ENCODE results near the gene LTB4R.
A peak's percentile ranks its signal among the peaks of the same experiment; 100 is the strongest.

Gene LTB4R

DNA sequence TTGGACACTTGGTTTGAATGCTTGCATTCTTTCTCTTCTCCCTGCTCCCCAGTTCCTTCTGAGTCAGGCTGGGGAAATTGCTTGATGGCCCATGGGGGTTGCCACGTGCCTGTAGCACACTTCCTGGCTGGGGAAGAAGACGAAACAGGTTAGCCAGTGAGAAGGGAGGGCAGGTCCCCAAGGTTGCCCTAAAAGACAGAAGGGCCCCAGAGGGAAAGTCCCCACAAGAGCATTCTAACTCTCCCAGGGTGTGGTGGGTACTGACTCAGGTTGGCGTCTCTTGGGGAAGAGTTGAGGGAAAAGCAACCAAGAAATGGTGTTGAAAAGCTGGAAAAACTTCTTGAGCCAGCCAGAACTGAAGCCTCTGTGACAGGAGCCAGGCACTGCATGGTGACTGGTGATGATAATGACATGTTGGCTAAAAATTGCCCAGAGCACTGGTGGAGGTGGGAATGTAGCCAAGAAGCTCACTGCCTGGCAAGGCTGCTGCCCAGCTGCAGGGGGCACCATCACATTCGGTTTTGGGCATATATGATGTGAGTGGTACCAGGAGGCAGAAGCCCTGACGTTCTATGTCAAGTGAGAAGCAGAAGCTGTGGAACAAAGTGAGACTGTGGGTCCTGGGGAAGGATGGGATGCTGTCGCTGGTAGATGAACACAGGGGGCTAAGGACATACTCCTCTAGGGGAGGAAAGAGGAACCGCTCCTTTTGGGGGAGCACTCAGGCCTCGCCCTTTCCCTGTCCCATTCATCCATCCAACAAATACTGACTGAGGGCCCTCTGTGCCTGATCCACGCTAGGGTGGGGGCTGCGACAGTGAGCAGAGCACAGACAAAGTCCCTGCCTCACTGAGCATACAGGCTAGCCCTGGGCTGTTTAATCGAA is 31.8 kb upstream of the LTB4R start:
- no peak for DNase-seq

DNA sequence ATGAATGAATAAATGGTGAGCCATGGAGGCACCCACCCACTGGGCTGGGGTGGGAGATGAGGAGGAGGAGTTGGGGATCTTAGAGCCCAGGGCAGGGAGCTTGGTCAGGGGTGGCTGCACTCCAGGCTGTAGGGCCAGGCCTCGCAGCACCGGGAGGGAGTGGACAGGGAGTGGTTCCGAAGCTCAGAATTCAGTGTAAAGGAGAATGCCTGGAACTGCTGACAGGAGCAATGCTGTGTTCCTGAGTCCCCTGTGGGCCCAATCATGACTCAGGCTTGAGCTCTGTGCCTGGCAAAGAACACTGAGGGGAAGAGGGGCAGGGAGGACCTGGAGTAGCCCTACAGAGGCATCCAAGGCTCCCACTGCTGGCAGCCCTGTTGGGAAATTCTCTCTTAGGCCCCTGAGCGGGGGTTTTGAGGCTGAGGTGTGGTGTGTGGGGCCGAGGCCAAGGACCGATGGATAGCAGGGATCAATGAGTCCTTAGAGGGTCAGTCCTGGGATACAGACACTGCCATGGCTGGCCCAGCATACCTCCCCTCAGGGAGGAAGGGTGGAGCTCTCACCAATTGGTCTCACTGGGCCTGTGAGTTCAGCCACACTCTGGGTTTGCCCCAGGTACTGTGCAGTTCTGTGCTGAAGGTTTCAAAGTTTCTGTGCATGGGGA is 30.4 kb upstream of the LTB4R start:
- DNase-seq = no peak

DNA sequence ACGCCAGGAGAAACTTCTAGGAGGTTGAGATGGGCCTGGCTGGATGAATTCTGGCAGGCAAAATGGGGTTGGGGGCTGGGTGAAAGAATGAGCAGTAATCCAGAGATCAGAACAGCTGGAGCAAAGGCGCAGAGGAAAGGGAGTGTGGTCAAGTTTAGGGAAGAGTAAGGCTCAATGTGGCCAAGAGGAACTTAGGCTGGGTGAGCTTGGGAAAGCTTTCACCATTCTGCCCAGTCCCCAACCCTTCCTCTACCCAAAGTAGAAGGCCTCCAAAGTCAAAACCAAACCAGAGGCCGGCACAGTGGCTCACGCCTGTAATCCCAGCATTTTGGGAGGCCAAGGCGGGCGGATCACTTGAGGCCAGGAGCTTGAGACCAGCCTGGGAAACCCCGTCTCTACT is 29.7 kb upstream of the LTB4R start:
- DNase-seq = no peak

DNA sequence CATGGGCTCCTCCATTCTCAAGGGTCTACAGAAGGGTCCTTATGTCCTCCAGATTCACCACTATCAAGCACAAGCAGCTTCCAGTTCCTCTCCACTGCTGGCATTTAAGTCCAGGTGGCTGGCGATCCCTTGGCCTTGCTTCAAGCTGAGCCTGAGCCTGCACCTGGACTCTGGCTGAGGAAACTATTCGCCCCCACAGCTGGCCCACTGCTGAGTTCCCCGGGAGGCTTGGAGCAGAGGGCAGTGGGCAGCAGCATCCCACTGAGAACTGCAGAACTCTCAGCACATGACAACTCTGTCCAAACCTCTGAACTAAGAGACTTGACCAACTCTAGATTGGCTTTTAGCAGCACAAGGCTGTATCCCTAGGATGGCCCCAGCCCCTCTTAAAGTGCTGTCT is 28.6 kb upstream of the LTB4R start:
- DNase-seq = no peak

DNA sequence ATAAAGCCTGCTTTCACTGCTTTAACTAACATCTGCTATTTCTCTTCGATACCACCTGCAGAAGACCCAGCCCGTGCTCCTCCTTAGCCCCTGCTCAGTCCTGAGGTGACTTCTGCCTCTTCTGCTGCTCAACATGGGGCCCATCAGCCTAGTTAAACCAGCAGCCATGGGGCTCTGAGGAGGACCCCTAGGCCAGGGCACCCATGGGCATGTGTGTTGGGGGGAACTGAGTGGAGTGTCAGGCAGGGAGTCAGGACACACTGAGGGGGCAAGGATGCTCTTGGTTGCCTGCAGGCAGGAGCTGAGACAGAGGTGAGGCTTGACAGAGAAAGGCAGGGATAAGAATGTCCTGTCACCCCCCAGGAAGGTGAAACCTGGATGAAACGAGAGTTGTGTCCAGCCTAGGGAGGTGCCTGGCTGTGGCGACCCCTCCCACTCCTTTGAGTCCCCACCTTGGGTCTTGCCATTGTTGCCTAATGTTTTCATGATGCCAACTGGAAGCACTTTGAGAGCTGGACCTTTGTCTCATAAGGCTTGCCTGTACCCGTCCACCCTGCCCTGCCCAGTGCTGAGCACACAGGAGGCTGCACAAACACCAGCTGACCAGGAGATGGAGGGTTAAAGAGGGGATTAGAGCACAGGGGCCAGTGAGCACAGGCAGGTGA is 27.4 kb upstream of the LTB4R start:
- no peak for DNase-seq

DNA sequence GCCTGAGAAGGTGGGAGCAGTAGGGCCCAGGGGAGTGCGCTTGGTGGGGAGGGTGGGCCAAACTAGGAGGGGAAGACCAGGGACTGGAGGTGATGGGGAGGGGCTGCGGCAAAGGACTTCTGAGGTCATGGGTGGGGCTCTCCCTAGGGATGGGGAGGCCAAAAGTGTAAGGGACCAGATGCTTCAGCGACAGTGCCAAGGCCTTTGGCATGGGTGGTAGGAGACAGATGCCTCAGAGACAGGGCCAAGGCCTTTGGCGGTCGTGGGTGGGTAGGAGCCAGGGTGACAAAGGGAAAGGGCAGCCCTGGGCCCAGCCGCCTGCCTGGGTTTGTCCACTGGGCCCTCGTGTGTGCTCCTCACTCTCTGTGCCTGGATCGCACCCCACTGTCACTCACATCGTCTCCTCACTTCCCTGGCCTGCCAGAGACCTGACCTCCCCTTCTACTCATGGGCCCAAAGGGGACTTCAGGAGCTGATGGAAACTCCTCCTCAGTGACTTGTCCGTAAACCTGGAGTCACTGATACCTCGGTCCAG is 26.7 kb upstream of the LTB4R start:
- DNase-seq = no peak

DNA sequence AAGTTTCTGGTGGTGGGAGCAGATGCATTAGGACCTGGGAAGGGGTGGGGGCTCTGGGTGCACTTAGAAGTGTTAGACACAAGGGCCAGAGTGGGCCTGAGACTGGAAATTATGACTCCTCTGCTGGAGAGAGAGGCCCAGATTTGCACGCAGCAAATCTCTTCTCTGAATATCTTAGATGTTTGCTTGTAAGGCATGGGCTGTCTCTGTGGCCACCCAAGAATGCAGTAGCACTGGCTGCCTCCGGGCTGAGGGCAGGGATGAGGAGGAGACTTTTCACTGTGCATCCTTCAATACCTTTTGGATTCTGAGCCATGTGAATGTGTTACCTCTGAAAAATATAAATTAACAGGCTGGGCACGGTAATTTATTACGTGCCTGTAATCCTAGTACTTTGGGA is 26.0 kb upstream of the LTB4R start:
- DNase-seq = no peak

DNA sequence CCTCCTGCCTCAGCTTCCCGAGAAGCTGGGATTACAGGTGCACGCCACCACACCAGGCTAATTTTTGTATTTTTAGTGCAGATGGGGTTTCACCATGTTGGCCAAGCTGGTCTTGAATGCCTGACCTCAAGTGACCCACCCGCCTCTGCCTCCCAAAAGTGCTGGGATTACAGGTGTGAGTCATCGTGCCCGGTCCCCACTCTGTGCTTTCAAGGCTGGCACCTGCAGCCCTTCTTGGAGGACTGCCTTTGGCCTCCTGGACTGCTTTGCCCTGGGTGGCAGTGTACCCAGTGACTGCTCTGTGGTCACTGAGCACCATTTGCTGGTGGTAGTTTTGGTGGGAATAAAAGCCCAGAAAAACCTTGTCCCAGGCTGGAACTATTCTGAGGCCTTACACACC is 24.3 kb upstream of the LTB4R start:
- no peak for DNase-seq

DNA sequence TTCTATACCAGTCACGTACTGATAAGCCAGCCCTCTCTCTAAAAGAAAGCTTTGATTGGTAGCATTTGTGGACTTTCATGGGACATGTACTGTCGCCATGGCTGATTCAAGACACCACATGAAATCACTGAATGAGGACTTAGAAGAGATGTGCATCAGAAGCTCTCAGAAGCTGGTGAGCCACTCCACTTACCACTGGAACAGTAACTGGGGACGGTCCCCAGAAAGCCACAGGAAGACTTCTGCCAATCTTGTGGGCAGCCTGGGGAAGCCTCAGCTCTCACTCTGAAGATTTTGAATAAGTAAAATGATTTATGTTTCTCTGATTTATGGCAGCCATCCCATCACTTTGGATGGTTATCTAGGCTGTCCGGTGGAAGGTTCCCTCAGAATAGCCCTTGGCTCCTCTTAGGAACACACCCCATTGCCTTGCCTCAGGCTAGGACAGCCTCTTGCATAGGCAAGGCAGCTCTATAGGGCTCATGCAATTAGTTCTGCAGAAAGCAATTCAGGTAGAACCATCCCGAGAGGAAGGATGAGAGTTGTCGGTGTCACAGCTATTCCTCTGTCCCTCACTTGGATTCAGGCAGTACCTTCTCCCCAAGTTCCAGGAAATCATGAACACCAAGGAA is 21.5 kb upstream of the LTB4R start:
- no peak for DNase-seq

DNA sequence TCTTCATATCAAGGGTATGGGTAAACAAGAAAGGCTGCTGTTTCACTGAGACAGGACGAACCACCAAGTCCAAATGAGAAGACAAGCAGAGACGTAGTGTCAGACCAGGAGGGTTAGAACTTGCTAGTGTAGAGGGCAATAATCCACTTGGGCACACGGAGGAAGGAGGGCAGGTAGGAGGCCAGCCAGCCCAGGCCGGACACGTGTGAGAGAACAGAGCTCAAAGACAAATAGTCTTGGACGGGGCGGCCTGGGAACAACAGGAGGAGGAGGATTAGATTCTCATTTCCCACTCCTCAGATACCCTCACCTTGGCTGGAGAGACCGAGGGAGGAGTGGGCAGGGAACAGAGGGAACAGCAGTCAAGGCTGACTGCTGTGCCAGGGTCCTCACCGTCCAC is 20.6 kb upstream of the LTB4R start:
- DNase-seq = no peak

DNA sequence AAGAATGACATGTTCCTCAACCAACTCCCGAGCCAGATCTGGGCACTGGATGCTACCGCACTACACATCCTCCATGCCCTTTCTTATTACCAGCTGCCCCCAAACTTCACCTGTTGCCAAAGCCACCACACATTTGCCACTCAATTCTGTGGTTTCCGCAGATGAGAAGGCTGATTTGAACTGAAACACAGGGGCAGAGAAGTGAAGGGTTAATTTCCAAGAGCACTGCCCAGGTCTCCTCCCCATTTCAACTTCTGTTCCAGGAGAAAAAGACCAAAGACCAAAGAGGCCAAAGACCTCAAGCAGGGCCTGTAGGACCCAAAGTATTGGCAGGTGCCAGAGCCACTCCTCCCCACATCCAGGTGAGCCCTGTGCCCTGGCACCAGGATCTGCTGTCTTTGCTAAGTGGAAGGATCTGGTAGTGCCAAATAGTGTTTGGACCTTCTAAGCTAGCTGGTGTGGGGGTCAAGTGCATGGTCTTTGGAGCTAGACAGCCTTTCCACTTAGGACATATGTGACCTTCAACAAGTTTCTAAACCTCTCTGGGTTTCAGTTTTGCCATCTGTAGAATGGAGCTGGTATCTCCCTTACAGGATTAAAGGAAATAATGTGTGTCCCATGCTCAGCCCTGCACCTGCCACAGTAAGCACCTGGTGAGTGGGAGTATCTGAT is 19.7 kb upstream of the LTB4R start:
- DNase-seq = no peak

DNA sequence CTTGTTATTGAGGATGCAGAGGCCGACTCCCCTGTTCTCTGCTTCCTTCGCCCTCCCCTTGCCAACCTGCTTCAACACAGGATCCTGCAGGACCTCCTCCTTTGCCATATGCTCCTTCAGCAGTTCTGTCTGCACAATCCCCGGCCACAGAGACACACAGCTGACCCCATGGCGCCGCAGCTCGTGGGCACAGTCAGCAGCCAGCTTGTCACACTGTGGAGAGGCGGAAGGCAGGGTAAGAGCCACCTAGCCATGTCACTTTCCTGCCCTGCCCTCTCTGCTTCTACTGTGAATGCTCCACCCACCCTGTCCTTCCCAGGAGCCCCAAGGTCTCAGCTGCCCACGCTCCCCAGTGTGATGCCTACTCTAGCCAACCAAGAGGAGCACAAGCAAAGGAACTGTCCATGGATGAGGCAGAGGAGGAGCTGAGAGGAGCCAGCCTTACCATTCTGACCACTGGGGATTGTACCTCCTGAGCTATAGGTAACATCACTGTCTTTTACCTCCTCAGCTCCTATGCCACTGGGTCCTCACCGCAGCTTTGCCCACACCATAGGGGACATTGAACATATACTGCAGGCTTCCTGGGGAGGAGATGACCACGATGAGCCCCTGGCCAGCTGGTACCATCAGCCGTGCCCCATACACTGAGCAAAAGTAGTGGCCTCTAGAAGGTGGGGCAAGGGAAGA is 19.0 kb upstream of the LTB4R start:
- DNase-seq = no peak

DNA sequence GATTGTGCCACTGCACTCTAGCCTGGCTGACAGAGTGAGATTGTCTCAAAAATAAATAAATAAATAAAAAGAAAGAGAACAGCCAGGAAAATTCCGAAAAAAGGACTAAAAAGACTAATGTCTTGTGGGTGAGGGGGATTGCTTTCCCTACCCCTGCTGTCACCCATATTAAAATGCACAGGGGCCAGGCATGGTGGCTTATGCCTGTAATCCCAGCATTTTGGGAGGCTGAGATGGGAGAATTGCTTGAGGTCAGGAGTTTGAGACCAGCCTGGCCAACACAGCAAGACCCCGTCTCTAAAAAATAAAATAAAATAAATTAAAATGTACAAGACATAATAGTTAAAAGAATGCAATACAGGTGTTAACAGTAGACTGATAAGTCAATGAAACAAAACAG is 17.8 kb upstream of the LTB4R start:
- DNase-seq = no peak

DNA sequence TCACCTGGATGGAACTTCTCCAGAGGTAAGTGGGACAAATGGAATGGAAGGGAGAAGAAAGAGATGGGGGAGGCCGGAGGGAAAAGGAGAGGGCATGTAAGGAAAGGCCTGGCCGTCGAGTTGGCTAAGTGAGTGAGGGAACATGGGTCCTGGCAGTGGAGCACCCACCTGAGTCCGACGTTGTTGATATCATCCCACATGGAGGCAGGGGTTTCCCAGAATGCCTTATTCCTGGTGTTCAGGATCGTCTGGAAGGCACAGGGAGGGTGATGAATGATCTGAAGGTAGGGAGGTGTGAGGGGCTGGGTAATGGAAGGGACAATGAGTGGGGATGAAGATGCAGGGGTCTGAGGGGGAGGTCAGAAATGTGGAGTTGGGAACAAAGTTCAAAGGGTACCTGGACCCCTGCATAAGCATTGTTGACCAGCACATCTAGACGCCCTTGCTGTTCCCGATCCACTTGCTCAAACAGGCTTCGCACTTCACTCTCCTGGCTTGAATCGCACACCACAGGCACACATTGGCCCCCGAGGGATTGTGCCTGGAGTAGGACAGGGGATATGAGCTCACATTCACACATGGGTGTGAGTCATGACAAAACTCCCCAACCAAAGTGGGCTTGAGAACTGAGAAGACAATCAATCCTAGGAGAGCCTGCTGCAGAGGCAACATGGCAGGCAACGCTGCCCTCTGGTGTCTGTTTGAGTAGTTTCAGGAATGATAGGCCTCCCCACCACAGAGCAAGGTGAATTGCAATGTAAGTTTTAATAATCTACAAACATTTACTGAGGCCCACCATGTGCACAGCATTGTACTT is 14.8 kb upstream of the LTB4R start:
- DNase-seq = peak; percentile 63

DNA sequence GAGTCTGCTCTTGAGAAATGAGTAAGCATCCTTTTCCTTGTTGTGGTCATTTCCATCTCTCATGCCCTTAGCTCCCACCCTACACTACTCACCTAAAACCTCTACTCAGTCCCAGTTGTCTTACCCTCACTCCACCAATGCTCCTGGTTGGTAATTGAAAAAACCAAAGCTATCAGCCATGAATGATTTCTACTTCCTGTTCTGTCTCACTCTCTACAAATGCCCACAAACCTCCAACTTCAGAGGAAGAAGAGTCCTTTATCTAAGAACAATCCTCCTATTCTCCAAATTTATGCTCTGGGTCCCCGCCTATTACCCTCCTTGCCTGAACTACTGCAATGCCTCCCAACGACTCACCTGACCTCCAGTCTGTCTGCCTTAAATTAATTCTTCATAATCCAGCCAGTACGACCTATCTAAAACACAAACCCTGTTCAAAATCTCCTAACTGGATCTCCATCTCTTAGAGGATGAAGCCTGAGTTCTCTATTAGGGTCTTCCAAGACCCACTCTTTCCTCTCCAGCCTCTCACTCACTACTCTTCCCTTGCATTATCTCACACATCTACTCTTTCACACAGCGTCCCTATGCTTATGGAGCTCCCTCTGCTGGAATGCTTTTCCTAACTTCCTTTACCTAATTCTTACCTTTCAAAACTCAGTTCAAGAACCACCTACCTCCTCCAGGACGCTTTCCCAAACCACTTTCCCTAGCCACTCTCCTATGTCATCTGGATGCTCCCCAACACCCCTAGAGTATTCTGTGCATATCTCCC is 13.9 kb upstream of the LTB4R start:
- no peak for DNase-seq

DNA sequence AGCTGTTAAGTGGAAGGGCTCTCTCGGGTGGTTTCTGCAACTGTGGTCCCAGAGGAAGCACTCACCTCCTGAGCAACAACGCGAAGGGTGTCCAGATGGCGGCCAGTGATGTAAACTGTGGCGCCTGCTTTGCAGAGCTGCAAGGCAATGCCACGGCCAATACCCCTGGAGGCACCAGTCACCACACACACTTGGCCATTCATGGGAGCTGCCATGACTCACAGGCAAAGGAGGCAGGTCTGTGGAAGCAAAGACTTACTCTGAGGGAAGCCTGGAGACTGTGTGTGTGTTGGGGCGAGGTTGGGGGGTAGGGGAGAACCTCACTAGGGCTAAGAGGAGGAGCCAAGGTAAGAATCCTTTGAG is 12.4 kb upstream of the LTB4R start:
- no peak for DNase-seq

DNA sequence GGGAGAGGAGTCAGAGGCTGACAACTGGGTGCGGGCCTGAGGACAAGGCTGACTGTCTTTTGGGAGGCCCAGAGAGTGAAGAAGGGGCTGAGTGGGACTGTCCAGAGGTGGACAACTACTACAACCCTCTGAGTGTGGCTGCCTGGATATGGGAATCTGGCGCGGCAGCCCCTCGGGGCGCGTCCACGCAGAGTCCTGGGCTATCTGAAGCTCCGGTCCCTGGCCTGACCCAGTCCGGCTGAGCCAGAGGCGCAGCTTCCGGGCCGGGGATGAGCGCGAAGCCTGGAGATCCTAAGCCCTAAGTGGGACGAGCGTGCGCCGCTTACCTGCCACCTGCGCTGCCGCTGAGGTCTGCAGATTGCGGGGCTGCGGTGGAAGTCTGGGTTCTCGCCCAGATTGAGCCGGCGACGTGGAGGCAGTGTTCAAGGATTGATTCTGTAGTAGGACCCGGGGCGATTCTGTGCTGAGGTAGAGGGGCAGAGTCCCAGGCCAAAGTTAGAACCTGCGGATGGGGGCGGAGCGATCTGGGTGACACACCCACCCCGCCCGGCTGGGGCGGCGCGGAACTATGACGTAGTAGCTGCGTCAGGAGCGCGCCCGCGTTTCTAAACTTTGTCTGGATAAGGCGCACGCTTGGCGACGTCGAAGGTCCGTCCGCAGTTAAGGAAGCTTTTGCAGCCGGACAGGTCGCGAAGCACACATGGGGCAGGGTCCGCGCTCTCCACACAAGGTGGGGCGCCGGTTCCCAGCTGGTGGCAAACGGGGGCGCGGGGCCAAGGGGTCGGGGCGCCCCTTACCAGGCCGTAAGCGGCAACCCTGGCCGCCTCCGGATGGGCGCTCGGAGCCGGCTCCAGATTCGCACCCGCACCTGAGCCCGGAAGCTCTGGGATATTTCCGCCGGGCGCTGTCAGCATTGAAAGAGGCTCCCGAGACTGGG is 11.8 kb upstream of the LTB4R start, which contains the start of the genes DHRS1 and NOP9:
TSS of gene DHRS1 (minus strand) at position 526 of the 937 bp plus-strand sequence. CDS start 674 bp downstream, outside the sequence.
TSS of gene NOP9 (plus strand) at position 596 of the 937 bp plus-strand sequence. CDS start at position 701, 105 bp downstream.
- peak; percentile 78 for DNase-seq

DNA sequence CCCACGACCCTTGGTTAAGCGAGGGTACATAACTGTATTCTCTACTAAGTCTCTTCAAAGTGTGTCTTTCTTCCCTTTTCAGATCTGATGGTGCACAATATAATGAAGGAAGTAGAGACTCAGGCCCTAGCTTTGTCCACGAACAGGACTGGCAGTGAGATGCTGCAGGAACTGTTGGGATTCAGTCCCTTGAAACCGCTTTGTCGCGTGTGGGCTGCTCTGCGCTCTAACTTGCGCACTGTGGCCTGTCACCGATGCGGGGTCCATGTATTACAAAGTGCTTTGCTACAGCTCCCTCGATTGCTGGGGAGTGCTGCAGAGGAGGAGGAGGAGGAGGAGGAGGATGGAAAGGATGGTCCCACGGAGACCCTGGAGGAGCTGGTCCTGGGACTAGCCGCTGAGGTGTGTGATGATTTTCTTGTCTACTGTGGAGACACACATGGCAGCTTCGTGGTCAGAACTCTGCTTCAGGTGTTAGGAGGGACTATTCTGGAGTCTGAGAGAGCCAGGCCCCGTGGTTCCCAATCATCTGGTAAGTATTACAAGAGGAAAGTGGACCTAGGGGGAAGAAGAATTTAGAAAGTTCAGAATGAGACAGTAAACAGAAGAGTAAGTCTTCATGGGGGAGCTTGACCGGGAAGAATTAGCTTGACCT is 10.8 kb upstream of the LTB4R start:
- no peak for DNase-seq

Data from amniotic stem cell (primary cell).